ENCODE measurements around the gene SHC3. TPM values are rescaled to one million over a fixed set of nuclear protein-coding genes. Genes with fewer than 3 reads are reported as not detected.

Gene SHC3
- total and polyA plus RNA-seq, 12 donors: 0.15 to 0.71 (median 0.33) TPM

DNA sequence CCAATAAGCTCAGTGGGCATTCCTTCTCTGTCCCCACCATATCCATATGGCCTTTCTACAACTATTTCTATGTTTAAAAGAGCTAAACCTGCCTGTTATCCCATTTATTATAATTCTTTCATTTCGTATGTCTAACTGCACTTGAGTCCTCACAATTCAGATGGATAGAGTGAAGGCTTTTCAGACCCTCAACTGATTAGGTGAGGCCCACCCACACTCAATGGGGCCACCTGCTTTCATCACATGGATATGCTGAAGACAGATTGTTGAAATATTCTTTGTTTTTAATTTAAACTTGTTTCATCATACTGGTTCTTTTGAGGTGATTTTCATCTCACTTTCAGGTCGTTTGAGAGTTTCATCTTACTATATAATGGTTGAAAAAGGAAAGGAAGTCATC lies 193.0 kb downstream of the SHC3 start:
- intact Hi-C loops (cut with DNase I): loop anchor here in 2 of 10 donors (5.0 to 10.0 kb wide), 3 partner anchors 33 to 111 kb away; no protein-coding TSS in a partner anchor
- TF ChIP-seq, protein P1, sequence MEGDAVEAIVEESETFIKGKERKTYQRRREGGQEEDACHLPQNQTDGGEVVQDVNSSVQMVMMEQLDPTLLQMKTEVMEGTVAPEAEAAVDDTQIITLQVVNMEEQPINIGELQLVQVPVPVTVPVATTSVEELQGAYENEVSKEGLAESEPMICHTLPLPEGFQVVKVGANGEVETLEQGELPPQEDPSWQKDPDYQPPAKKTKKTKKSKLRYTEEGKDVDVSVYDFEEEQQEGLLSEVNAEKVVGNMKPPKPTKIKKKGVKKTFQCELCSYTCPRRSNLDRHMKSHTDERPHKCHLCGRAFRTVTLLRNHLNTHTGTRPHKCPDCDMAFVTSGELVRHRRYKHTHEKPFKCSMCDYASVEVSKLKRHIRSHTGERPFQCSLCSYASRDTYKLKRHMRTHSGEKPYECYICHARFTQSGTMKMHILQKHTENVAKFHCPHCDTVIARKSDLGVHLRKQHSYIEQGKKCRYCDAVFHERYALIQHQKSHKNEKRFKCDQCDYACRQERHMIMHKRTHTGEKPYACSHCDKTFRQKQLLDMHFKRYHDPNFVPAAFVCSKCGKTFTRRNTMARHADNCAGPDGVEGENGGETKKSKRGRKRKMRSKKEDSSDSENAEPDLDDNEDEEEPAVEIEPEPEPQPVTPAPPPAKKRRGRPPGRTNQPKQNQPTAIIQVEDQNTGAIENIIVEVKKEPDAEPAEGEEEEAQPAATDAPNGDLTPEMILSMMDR (IDR thresholded peaks at IDR 0.05): no peak
- Histone ChIP-seq H3K27ac (no peak overlapping the region), H3K36me3 (no peaks in the 10 kb centered on the region), H3K27me3 (peaks cover 0 to 11% (median 0%) of the 10 kb centered on the region in 7 donors), H3K9me3 (peaks cover 0 to 19% (median 0%) of the 10 kb centered on the region in 11 donors), H3K4me3 (no peak overlapping the region), H3K4me1 (peaks cover 0 to 20% (median 0%) of the 10 kb centered on the region in 9 donors)
- WGBS, 2 donors: 79 to 81% methylated on average over 2 of the region's 2 CpGs
- DNase-seq: no peak
- ATAC-seq: no peak

DNA sequence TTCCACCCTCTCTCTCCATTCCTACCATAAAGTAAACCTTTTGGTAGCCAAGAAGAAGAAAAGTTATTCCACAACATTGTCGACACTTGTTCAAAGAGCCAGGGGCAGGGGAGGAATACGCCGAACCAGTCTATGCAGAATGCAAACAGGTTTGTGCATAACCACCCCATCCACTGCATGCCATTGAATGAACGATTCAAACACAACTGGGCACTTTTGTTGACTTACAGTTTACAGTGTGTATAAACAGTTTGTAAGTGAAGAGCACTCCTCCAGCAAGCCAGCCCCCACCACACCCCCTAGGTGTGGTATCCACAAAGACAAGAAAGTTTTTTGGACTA lies 194.1 kb downstream of the SHC3 start:
- Histone ChIP-seq H3K27me3 (peaks cover 0 to 2% (median 0%) of the 10 kb centered on the region in 7 donors), H3K4me1 (peaks cover 0 to 9% (median 0%) of the 10 kb centered on the region in 9 donors), H3K9me3 (peaks cover 0 to 19% (median 0%) of the 10 kb centered on the region in 11 donors), H3K36me3 (no peaks in the 10 kb centered on the region), H3K4me3 (no peak overlapping the region), H3K27ac (no peak overlapping the region)
- 95% methylated on average over 4 of the region's 4 CpGs for WGBS, 2 donors
- intact Hi-C loops (cut with DNase I): loop anchor here in 1 of 10 donors (10.0 kb wide), 1 partner anchor 110 kb away; no protein-coding TSS in a partner anchor
- DNase-seq (no peak), ATAC-seq (no peak)
- TF ChIP-seq, protein P1 (IDR thresholded peaks at IDR 0.05): no peak

DNA sequence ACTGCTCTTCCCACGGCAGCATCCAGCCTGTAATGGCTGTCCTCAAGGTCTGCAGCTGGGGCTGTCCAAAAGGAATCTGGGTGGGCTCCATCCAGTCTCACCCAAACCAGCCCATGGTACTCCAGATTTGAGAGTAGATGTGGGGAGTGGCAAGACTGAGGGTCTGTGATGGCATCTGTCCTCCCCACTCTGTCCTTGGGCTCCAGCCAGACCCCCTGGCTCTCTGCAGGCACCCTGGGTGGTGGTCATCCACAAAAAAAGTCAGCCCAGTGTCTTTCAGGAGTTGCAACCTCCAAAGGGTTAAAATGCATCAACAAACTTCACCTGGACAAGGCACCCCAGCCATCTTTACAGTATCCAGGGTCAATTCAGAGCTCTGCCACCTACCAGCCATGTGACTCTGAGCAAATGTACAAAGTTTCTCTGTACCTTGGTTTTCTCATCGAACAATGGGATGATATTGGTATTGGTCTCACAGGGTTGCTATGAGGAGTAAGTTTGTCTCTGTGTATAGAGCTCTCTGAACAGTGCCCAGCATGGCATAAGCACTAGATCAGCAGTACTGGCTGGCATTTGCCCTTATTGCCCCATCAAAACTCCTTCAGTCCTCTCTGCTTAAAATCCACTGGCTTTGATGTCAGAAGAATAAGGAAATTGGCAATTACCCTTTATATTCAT lies 194.6 kb downstream of the SHC3 start:
- H3K36me3 ChIP-seq: no peaks in the 10 kb centered on the region
- DNase-seq: no peak
- no peaks in the 10 kb centered on the region for H3K27me3 ChIP-seq
- intact Hi-C loops (cut with DNase I): loop anchor here in 1 of 10 donors (10.0 kb wide), 1 partner anchor 109 kb away; no protein-coding TSS in a partner anchor
- H3K9me3 ChIP-seq: peaks cover 0 to 19% (median 0%) of the 10 kb centered on the region in 11 donors
- ATAC-seq: no peak
- no peak overlapping the region for H3K27ac ChIP-seq
- H3K4me3 ChIP-seq: no peak overlapping the region
- WGBS, 2 donors: 76 to 92% methylated on average over 2 of the region's 2 CpGs
- H3K4me1 ChIP-seq: peaks cover 0 to 5% (median under 1%) of the 10 kb centered on the region in 9 donors
- TF ChIP-seq, protein P1 (IDR thresholded peaks at IDR 0.05): no peak

DNA sequence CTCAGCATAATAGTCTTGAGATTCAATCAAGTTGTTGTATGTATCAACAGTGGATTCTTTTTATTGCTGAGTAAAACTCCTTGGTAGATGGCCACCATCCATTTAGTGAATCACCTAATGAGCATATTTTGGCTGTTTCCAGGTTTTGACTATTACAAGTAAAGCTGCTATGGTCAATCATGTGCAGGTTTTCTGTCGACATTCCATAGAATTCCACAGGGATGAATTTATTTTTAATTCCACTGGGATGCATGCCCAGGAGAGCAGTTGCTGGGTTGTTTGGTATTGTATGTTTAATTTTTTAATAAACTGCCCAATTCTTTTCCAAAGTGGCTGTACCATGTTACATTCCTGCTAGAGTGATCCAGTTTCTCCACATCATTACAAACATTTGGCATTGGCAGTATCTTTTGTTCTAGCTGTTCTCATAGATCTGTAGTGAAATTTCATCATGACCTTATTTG lies 197.8 kb downstream of the SHC3 start:
- ATAC-seq: no peak
- intact Hi-C loops (cut with DNase I): loop anchor here in 1 of 10 donors (10.0 kb wide), 1 partner anchor 106 kb away; no protein-coding TSS in a partner anchor

More for the DNA sequence above, 197.8 kb downstream of the SHC3 start:
- peaks cover 0 to 19% (median 0%) of the 10 kb centered on the region in 11 donors for H3K9me3 ChIP-seq
- no peak overlapping the region for H3K27ac ChIP-seq
- H3K4me1 ChIP-seq: peaks cover 0 to 19% (median 2%) of the 10 kb centered on the region in 9 donors
- no peaks in the 10 kb centered on the region for H3K36me3 ChIP-seq
- H3K4me3 ChIP-seq: no peak overlapping the region
- TF ChIP-seq, protein P1 (IDR thresholded peaks at IDR 0.05): no peak
- DNase-seq: no peak
- 47 to 61% methylated on average over 1 of the region's 1 CpG for WGBS, 2 donors
- H3K27me3 ChIP-seq: no peaks in the 10 kb centered on the region
